ENCODE results near the gene IQCB1.
"Not testable (repeated sequence)": the region's sequence is repeated elsewhere in the genome, so short reads cannot be mapped to it uniquely, and the experiment has no call there.

The IQCB1 gene

GRCh38 chr3:121794264-121794983 is 40.4 kb downstream of the IQCB1 start:
- ATAC-seq = no peak
- no peak for TF ChIP-seq TSHZ2 (CRISPR knock-in tag; IDR thresholded peaks at IDR 0.05)
- no peak for TF ChIP-seq ISL1 (CRISPR knock-in tag; IDR thresholded peaks at IDR 0.05)
- no peak for TF ChIP-seq GLIS3 (CRISPR knock-in tag; IDR thresholded peaks at IDR 0.05)
- TF ChIP-seq TCF4 (CRISPR knock-in tag; IDR thresholded peaks at IDR 0.05; ENCODE audit: borderline replicate concordance) = no peak
- TF ChIP-seq ZNF565 (CRISPR knock-in tag; conservative IDR thresholded peaks at IDR 0.05; ENCODE audit: low read depth) = no peak
- TF ChIP-seq BACH2 (CRISPR knock-in tag; IDR thresholded peaks at IDR 0.05; ENCODE audit: borderline replicate concordance) = no peak
- TF ChIP-seq ARNTL (CRISPR knock-in tag; IDR thresholded peaks at IDR 0.05; ENCODE audit: borderline replicate concordance, low read depth) = no peak
- TF ChIP-seq PPARA (CRISPR knock-in tag; IDR thresholded peaks at IDR 0.05; ENCODE audit: borderline replicate concordance) = no peak

DNA sequence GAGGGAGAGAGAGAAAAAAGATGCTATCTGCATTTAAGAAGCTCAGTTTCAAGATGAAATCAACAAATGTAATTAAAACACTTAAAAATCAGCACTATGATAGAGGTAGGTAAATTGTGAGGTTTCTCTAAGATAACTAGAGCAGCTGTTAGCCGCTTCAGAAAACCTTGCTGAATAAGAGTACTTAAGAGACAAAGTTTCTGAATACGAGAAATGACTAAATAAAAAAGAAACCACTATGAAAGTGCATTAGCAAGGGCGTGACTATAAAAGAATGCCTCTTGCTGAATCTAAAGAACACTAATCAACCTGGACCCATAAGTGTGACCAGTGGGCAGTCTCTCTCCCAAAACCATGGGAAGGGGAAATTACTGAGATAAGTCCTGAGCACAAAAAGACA is 41.8 kb downstream of the IQCB1 start:
- no peak for TF ChIP-seq ISL1 (CRISPR knock-in tag; IDR thresholded peaks at IDR 0.05)
- TF ChIP-seq GLIS3 (CRISPR knock-in tag; IDR thresholded peaks at IDR 0.05) = no peak
- TF ChIP-seq ZFP30 (CRISPR knock-in tag; IDR thresholded peaks at IDR 0.05) = no peak
- TF ChIP-seq CSDC2 (CRISPR knock-in tag; IDR thresholded peaks at IDR 0.05) = no peak
- no peak for TF ChIP-seq SNAI2 (CRISPR knock-in tag; IDR thresholded peaks at IDR 0.05)
- no peak for TF ChIP-seq ZFP3 (CRISPR knock-in tag; IDR thresholded peaks at IDR 0.05)
- TF ChIP-seq ZNF565 (CRISPR knock-in tag; conservative IDR thresholded peaks at IDR 0.05; ENCODE audit: low read depth) = no peak
- no peak for TF ChIP-seq ESRRG (CRISPR knock-in tag; IDR thresholded peaks at IDR 0.05)
- TF ChIP-seq ARNTL (CRISPR knock-in tag; IDR thresholded peaks at IDR 0.05; ENCODE audit: borderline replicate concordance, low read depth) = no peak
- no peak for ATAC-seq

DNA sequence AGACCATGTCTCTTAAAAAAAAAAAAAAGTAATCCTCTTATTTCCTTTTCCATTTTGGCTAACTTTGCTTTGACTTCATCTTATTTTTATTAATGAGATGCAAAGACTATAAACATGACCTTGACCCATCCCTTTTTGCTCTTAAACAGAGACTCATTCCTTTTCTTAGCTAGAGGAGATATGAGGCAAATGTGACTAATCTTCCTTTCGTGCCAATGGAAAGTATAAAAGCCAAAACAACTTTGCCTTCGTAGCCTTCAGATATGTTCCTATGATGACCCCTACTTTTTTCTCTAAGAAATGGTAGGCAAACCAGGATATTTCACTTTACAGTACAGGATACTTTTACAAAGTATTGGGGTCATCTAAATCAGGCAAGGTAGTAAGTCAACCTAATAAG is 48.4 kb downstream of the IQCB1 start:
- ATAC-seq = no peak
- TF ChIP-seq PPARA (CRISPR knock-in tag; IDR thresholded peaks at IDR 0.05; ENCODE audit: borderline replicate concordance) (no peak), ZNF8 (CRISPR knock-in tag; IDR thresholded peaks at IDR 0.05) (no peak), ESRRG (CRISPR knock-in tag; IDR thresholded peaks at IDR 0.05) (no peak), ZNF70 (CRISPR knock-in tag; IDR thresholded peaks at IDR 0.05) (no peak), GLIS3 (CRISPR knock-in tag; IDR thresholded peaks at IDR 0.05) (no peak), TSHZ2 (CRISPR knock-in tag; IDR thresholded peaks at IDR 0.05) (no peak), ARNTL (CRISPR knock-in tag; IDR thresholded peaks at IDR 0.05; ENCODE audit: borderline replicate concordance, low read depth) (no peak), ZC3H10 (CRISPR knock-in tag; IDR thresholded peaks at IDR 0.05) (no peak)
- TF ChIP-seq, protein P1, sequence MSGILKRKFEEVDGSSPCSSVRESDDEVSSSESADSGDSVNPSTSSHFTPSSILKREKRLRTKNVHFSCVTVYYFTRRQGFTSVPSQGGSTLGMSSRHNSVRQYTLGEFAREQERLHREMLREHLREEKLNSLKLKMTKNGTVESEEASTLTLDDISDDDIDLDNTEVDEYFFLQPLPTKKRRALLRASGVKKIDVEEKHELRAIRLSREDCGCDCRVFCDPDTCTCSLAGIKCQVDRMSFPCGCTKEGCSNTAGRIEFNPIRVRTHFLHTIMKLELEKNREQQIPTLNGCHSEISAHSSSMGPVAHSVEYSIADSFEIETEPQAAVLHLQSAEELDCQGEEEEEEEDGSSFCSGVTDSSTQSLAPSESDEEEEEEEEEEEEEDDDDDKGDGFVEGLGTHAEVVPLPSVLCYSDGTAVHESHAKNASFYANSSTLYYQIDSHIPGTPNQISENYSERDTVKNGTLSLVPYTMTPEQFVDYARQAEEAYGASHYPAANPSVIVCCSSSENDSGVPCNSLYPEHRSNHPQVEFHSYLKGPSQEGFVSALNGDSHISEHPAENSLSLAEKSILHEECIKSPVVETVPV (CRISPR knock-in tag; IDR thresholded peaks at IDR 0.05) = no peak
- TF ChIP-seq, protein P2, sequence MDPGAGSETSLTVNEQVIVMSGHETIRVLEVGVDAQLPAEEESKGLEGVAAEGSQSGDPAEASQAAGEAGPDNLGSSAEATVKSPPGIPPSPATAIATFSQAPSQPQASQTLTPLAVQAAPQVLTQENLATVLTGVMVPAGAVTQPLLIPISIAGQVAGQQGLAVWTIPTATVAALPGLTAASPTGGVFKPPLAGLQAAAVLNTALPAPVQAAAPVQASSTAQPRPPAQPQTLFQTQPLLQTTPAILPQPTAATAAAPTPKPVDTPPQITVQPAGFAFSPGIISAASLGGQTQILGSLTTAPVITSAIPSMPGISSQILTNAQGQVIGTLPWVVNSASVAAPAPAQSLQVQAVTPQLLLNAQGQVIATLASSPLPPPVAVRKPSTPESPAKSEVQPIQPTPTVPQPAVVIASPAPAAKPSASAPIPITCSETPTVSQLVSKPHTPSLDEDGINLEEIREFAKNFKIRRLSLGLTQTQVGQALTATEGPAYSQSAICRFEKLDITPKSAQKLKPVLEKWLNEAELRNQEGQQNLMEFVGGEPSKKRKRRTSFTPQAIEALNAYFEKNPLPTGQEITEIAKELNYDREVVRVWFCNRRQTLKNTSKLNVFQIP (CRISPR knock-in tag; IDR thresholded peaks at IDR 0.05; ENCODE audit: borderline replicate concordance, low read depth) = no peak

DNA sequence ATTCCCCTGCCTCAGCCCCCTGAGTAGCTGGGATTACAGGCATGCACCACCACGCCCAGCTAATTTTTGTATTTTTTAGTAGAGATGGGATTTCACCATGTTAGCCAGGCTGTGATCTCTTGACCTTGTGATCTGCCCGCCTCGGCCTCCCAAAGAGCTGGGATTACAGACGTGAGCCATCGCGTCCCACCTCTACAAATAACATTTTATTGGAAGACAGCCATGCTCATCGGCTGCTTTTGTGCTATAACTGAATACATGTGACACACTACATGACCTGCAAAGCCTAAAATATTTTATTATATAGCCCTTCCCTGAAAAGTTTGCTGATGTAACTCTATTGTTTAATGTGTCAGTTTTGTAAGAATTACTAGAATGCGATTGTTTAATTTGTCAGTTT is 52.1 kb downstream of the IQCB1 start:
- not testable (repeated sequence) for ATAC-seq

Measured in SK-N-SH treated with all-trans-retinoic acid at 6 μM for 48 hours (cell line).